Astrocyte of the spinal cord (primary cell): Measurements from ENCODE around the gene CEP55.
A peak's percentile ranks its signal among the peaks of the same experiment; 100 is the strongest.

Experiments used
- DNase-seq: peaks from one replicate; pipeline ENCODE4 v3.0.0; 2011; ENCODE audit warnings: low read depth, low spot score
- H3K4me3 ChIP-seq: 2 replicates; pipeline ENCODE4 v1.5.1; 2011; ENCODE audit warnings: low read depth, mild to moderate bottlenecking, low read length, moderate library complexity
- CTCF ChIP-seq: IDR thresholded peaks from 2 replicates; pipeline ENCODE4 v1.5.1; 2012; ENCODE audit warnings: low read depth, mild to moderate bottlenecking, low read length, inconsistent platforms
- in situ Hi-C: cut with HindIII; loops from 2 replicates; pipeline ENCODE4 v1.10.0; 2017; ENCODE audit warnings: low sequenced_read_pairs

Gene CEP55

GRCh38 chr10:93468461-93469213 is 27.8 kb upstream of the CEP55 start:
- H3K4me3 ChIP-seq = no peak overlapping the region
- peak; percentile 94 for DNase-seq

GRCh38 chr10:93469454-93469853 is 27.0 kb upstream of the CEP55 start:
- DNase-seq = no peak
- H3K4me3 ChIP-seq = no peak overlapping the region
- no peak for TF ChIP-seq CTCF
- in situ Hi-C loops = no loop called here

More at GRCh38 chr10:93468461-93469213, 27.8 kb upstream of the CEP55 start:
- TF ChIP-seq CTCF = peak; percentile 12
- in situ Hi-C loops = no loop called here

- in situ Hi-C loops = no loop called here
- peak; percentile 99 for DNase-seq
Measured at GRCh38 chr10:93471110-93471651, 25.2 kb upstream of the CEP55 start.

GRCh38 chr10:93473161-93473560 is 23.3 kb upstream of the CEP55 start:
- no peak for TF ChIP-seq CTCF
- no peak for DNase-seq
- in situ Hi-C loops = no loop called here
- no peak overlapping the region for H3K4me3 ChIP-seq

More at GRCh38 chr10:93471110-93471651, 25.2 kb upstream of the CEP55 start:
- no peak overlapping the region for H3K4me3 ChIP-seq
- no peak for TF ChIP-seq CTCF

GRCh38 chr10:93473804-93474472 is 22.5 kb upstream of the CEP55 start:
- in situ Hi-C loops = no loop called here
- TF ChIP-seq CTCF = no peak
- H3K4me3 ChIP-seq = no peak overlapping the region
- no peak for DNase-seq

GRCh38 chr10:93475227-93475626 is 21.2 kb upstream of the CEP55 start:
- in situ Hi-C loops = no loop called here
- TF ChIP-seq CTCF = no peak
- no peak overlapping the region for H3K4me3 ChIP-seq
- no peak for DNase-seq
